Nephron progenitor cell (in vitro differentiated cells): ENCODE results near the gene NOS3.

Experiments used
- DNase-seq: peaks from one replicate; pipeline ENCODE4 v3.0.0; 2021
- H3K27ac Mint-ChIP-seq: 2 replicates; pipeline ENCODE4 v1.8.0; 2021; ENCODE audit warnings: mild to moderate bottlenecking, moderate library complexity, mixed read lengths
- H3K27me3 Mint-ChIP-seq: 2 replicates; pipeline ENCODE4 v1.8.0; 2021; ENCODE audit warnings: mild to moderate bottlenecking, low read depth, mixed read lengths; ENCODE audit not compliant: poor library complexity
- H3K36me3 Mint-ChIP-seq: 2 replicates; pipeline ENCODE4 v1.8.0; 2021; ENCODE audit warnings: low read depth, mixed read lengths
- H3K4me1 Mint-ChIP-seq: 2 replicates; pipeline ENCODE4 v1.8.0; 2021; ENCODE audit warnings: mixed read lengths
- H3K4me3 Mint-ChIP-seq: 2 replicates; pipeline ENCODE4 v1.8.0; 2021; ENCODE audit warnings: mild to moderate bottlenecking, moderate library complexity, mixed read lengths
- H3K9me3 Mint-ChIP-seq: 2 replicates; pipeline ENCODE4 v1.8.0; 2021; ENCODE audit warnings: mild to moderate bottlenecking, moderate library complexity, mixed read lengths
- CTCF ChIP-seq: fragments of 200-600 bp; sonication (generic); IDR thresholded peaks from 2 replicates; pipeline ENCODE4 v1.5.0; 2021; ENCODE audit warnings: antibody characterized with exemption

The NOS3 gene

GRCh38 chr7:151005566-151005965 lies 14.7 kb downstream of the NOS3 start:
- peaks cover 37% of the 10 kb centered on the region for H3K4me1 Mint-ChIP-seq
- DNase-seq, result no peak

GRCh38 chr7:151006590-151007300 lies 15.9 kb downstream of the NOS3 start:
- H3K4me1 Mint-ChIP-seq, result peaks cover 44% of the 10 kb centered on the region
- H3K27me3 Mint-ChIP-seq, result peaks cover 10% of the 10 kb centered on the region
- no peak for TF ChIP-seq CTCF
- H3K4me3 Mint-ChIP-seq, result no peak overlapping the region
- no peak for DNase-seq
- no peaks in the 10 kb centered on the region for H3K9me3 Mint-ChIP-seq
- no peak overlapping the region for H3K27ac Mint-ChIP-seq
- no peaks in the 10 kb centered on the region for H3K36me3 Mint-ChIP-seq

More at GRCh38 chr7:151005566-151005965, 14.7 kb downstream of the NOS3 start:
- H3K36me3 Mint-ChIP-seq, result no peaks in the 10 kb centered on the region
- H3K27ac Mint-ChIP-seq, result no peak overlapping the region
- peaks cover 9% of the 10 kb centered on the region for H3K27me3 Mint-ChIP-seq
- no peak for TF ChIP-seq CTCF
- H3K4me3 Mint-ChIP-seq, result no peak overlapping the region
- H3K9me3 Mint-ChIP-seq, result no peaks in the 10 kb centered on the region

GRCh38 chr7:151007469-151007898 lies 16.7 kb downstream of the NOS3 start:
- peak overlapping the region; percentile 87 for H3K27ac Mint-ChIP-seq
- peaks cover 15% of the 10 kb centered on the region for H3K27me3 Mint-ChIP-seq
- no peak overlapping the region for H3K4me3 Mint-ChIP-seq
- no peak for DNase-seq
- no peaks in the 10 kb centered on the region for H3K9me3 Mint-ChIP-seq
- H3K36me3 Mint-ChIP-seq, result no peaks in the 10 kb centered on the region
- H3K4me1 Mint-ChIP-seq, result peaks cover 51% of the 10 kb centered on the region
- TF ChIP-seq CTCF, result no peak

GRCh38 chr7:151008143-151008510 lies 17.3 kb downstream of the NOS3 start:
- Mint-ChIP-seq H3K27me3 (peaks cover 15% of the 10 kb centered on the region), H3K4me3 (no peak overlapping the region), H3K36me3 (no peaks in the 10 kb centered on the region), H3K4me1 (peaks cover 57% of the 10 kb centered on the region), H3K27ac (no peak overlapping the region), H3K9me3 (no peaks in the 10 kb centered on the region)
- no peak for TF ChIP-seq CTCF
- DNase-seq, result no peak

- Mint-ChIP-seq H3K4me3 (peak overlapping the region; percentile 60), H3K27ac (no peak overlapping the region), H3K36me3 (no peaks in the 10 kb centered on the region), H3K9me3 (no peaks in the 10 kb centered on the region), H3K4me1 (peaks cover 57% of the 10 kb centered on the region), H3K27me3 (peaks cover 15% of the 10 kb centered on the region)
- TF ChIP-seq CTCF, result peak; percentile 74
- peak; percentile 77 for DNase-seq
These were observed 17.9 kb downstream of the NOS3 start for GRCh38 chr7:151008511-151009323.
